ENCODE measurements around the gene TBC1D9. TPM values are rescaled to one million over a fixed set of nuclear protein-coding genes. Genes with fewer than 3 reads are reported as not detected.

The TBC1D9 gene
- polyA plus RNA-seq, 3 donors: 13.6 to 33.5 (median 21.0) TPM

DNA sequence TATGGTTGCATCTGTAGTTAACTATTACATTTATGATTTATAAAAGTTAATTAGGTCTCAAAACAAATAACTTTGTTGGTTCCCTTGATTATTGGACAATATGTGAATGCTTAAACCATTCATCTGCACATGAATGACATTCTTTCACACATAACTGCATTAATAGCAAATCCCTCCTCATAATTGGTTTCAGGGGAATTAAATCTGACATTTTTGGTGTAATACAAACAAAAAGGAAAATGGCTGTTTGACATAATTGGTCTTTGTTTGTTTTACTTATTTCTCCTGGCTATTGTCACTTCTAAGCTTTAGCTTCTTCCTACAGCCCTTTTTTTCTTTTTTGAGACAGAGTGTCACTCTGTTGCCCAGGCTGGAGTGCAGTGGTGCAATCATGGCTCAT, 71.9 kb downstream of the TBC1D9 start:
- Histone ChIP-seq H4K20me1 (ENCODE audit: insufficient read depth, low read length) (peaks cover 88% of the 10 kb centered on the region), H3K27ac (ENCODE audit: low read depth in 1 of 2, low read length in 2 of 2) (no peak overlapping the region), H3K9ac (ENCODE audit: insufficient read depth, low read length, poor library complexity, severe bottlenecking) (no peak overlapping the region), H3K9me3 (replicated peaks in 1 of 2; ENCODE audit: control insufficient read depth in 1 of 2, insufficient read depth in 1 of 2, low read length in 2 of 2) (no peaks in the 10 kb centered on the region), H3K4me2 (replicated peaks; ENCODE audit: extremely low read depth, low read length, poor library complexity, severe bottlenecking) (no peak overlapping the region), H3K36me3 (replicated peaks in 1 of 2; ENCODE audit: control insufficient read depth in 1 of 2, insufficient read depth in 2 of 2, low read length in 2 of 2) (peaks cover 10 to 57% of the 10 kb centered on the region in 2 donors), H3K4me3 (replicated peaks in 1 of 3; ENCODE audit: low read depth in 2 of 3, low read length in 3 of 3) (no peak overlapping the region), H3K79me2 (ENCODE audit: insufficient read depth, low read length) (no peaks in the 10 kb centered on the region), H2AFZ (ENCODE audit: insufficient read depth, low read depth, low read length, poor library complexity, severe bottlenecking) (no peak overlapping the region), H3K4me1 (ENCODE audit: control insufficient read depth in 1 of 2, insufficient read depth in 2 of 2, low read length in 2 of 2) (no peaks in the 10 kb centered on the region), H3K27me3 (ENCODE audit: control insufficient read depth in 2 of 2, insufficient read depth in 2 of 2, low read length in 2 of 2) (peaks cover 0 to 3% of the 10 kb centered on the region in 2 donors)
- Mint-ChIP-seq H3K27me3 (ENCODE audit: low read depth in 3 of 3) (peaks cover 0 to 5% (median 2%) of the 10 kb centered on the region in 3 donors), H3K36me3 (peaks cover 50 to 53% of the 10 kb centered on the region in 2 donors), H3K4me1 (peaks cover 6% of the 10 kb centered on the region), H3K27ac (no peak overlapping the region), H3K9me3 (peaks cover 0 to 5% (median 1%) of the 10 kb centered on the region in 7 donors), H3K4me3 (no peak overlapping the region)
- no peak for DNase-seq
- TF ChIP-seq, protein P1, sequence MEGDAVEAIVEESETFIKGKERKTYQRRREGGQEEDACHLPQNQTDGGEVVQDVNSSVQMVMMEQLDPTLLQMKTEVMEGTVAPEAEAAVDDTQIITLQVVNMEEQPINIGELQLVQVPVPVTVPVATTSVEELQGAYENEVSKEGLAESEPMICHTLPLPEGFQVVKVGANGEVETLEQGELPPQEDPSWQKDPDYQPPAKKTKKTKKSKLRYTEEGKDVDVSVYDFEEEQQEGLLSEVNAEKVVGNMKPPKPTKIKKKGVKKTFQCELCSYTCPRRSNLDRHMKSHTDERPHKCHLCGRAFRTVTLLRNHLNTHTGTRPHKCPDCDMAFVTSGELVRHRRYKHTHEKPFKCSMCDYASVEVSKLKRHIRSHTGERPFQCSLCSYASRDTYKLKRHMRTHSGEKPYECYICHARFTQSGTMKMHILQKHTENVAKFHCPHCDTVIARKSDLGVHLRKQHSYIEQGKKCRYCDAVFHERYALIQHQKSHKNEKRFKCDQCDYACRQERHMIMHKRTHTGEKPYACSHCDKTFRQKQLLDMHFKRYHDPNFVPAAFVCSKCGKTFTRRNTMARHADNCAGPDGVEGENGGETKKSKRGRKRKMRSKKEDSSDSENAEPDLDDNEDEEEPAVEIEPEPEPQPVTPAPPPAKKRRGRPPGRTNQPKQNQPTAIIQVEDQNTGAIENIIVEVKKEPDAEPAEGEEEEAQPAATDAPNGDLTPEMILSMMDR (IDR thresholded peaks at IDR 0.05): no peak
- intact Hi-C loops (cut with micrococcal nuclease): loop anchor here in 1 of 2 donors (10.0 kb wide), 1 partner anchor 170 kb away; no protein-coding TSS in a partner anchor

DNA sequence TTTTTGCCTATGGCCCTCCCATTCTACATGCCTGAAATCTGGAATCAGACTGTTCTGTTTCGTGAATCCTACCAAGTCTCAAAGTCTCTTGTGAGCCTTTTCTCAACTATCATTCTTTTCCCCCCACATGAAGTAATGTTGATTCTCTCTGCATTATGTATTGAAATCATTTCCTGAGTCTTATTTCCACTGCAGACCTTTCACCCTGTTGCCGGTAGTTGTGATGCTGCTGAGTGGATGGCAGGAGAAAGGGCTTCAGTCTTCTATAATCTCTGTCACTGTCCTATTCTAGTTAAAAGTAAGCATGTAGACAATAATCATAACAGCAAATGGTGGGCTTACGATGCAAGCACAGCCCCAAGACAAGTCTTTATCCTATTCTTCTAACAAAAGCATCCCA, 75.0 kb downstream of the TBC1D9 start:
- no peak for DNase-seq
- no peak overlapping the region for H3K27ac ChIP-seq (ENCODE audit: low read depth in 1 of 2, low read length in 2 of 2)
- Mint-ChIP-seq H3K4me1 (peaks cover 3% of the 10 kb centered on the region), H3K27ac (no peak overlapping the region), H3K27me3 (ENCODE audit: low read depth in 3 of 3) (peaks cover 0 to 5% (median 0%) of the 10 kb centered on the region in 3 donors), H3K36me3 (peaks cover 73 to 75% of the 10 kb centered on the region in 2 donors), H3K9me3 (peaks cover 0 to 4% (median 1%) of the 10 kb centered on the region in 7 donors), H3K4me3 (no peak overlapping the region)
- H3K36me3 ChIP-seq (replicated peaks in 1 of 2; ENCODE audit: control insufficient read depth in 1 of 2, insufficient read depth in 2 of 2, low read length in 2 of 2): peaks cover 33 to 86% of the 10 kb centered on the region in 2 donors
- H3K9me3 ChIP-seq (replicated peaks in 1 of 2; ENCODE audit: control insufficient read depth in 1 of 2, insufficient read depth in 1 of 2, low read length in 2 of 2): no peaks in the 10 kb centered on the region
- H3K9ac ChIP-seq (ENCODE audit: insufficient read depth, low read length, poor library complexity, severe bottlenecking): no peak overlapping the region
- no peaks in the 10 kb centered on the region for H3K79me2 ChIP-seq (ENCODE audit: insufficient read depth, low read length)
- H3K4me1 ChIP-seq (ENCODE audit: control insufficient read depth in 1 of 2, insufficient read depth in 2 of 2, low read length in 2 of 2): no peaks in the 10 kb centered on the region
- TF ChIP-seq, protein P1 (IDR thresholded peaks at IDR 0.05): no peak
- intact Hi-C loops (cut with micrococcal nuclease): loop anchor here in 1 of 2 donors (10.0 kb wide), 1 partner anchor 174 kb away; no protein-coding TSS in a partner anchor
- H4K20me1 ChIP-seq (ENCODE audit: insufficient read depth, low read length): peaks cover 63% of the 10 kb centered on the region
- WGBS (ENCODE audit: insufficient coverage): 100% methylated on average over 1 of the region's 3 CpGs
- H3K4me3 ChIP-seq (replicated peaks in 1 of 3; ENCODE audit: low read depth in 2 of 3, low read length in 3 of 3): no peak overlapping the region
- no peak overlapping the region for H2AFZ ChIP-seq (ENCODE audit: insufficient read depth, low read depth, low read length, poor library complexity, severe bottlenecking)
- no peak overlapping the region for H3K4me2 ChIP-seq (replicated peaks; ENCODE audit: extremely low read depth, low read length, poor library complexity, severe bottlenecking)
- no peaks in the 10 kb centered on the region for H3K27me3 ChIP-seq (ENCODE audit: control insufficient read depth in 2 of 2, insufficient read depth in 2 of 2, low read length in 2 of 2)

Measured in CD14-positive monocyte (primary cell).